Lung (tissue), 12 donors: ENCODE results near the gene EIF3F. TPM values are rescaled to one million over a fixed set of nuclear protein-coding genes. Genes with fewer than 3 reads are reported as not detected.
A peak's percentile ranks its signal among the peaks of the same experiment; 100 is the strongest.

Source experiments
- ATAC-seq: fragments of 200-7000 bp; cut with Tn5 transposase; one replicate; pipeline ENCODE4 v1.9.1; 2020; ENCODE audit warnings: moderate number of reproducible peaks; ENCODE audit not compliant: insufficient read depth, low FRiP score
- DNase-seq, 3 donors: peaks; one replicate each; pipeline ENCODE4 v3.0.0-alpha.2; 2013 to 2017
- H3K27ac ChIP-seq, 2 donors: one replicate each; pipeline ENCODE4 v1.5.1; 2013; ENCODE audit warnings: mild to moderate bottlenecking in 2 of 2, moderate library complexity in 2 of 2, control low read depth in 1 of 2, inconsistent platforms in 1 of 2, low read depth in 1 of 2, low read length in 1 of 2
- H3K27me3 ChIP-seq, 3 donors: one replicate each; pipeline ENCODE4 v1.5.1; 2013; ENCODE audit warnings: low read length in 2 of 3; ENCODE audit not compliant: control insufficient read depth in 3 of 3, insufficient read depth in 3 of 3
- H3K36me3 ChIP-seq, 4 donors: one replicate each; pipeline ENCODE4 v1.5.1; 2013; ENCODE audit warnings: low read length in 4 of 4, mild to moderate bottlenecking in 1 of 4, moderate library complexity in 1 of 4; ENCODE audit not compliant: control insufficient read depth in 4 of 4, insufficient read depth in 4 of 4
- H3K4me1 ChIP-seq, 5 donors: one replicate each; pipeline ENCODE4 v1.5.1; 2013; ENCODE audit warnings: low read length in 5 of 5, mild to moderate bottlenecking in 2 of 5, moderate library complexity in 1 of 5; ENCODE audit not compliant: control insufficient read depth in 5 of 5, insufficient read depth in 5 of 5
- H3K4me3 ChIP-seq: one replicate; pipeline ENCODE4 v1.5.1; 2013; ENCODE audit warnings: mild to moderate bottlenecking, control low read depth, moderate library complexity
- H3K9ac ChIP-seq, 2 donors: one replicate each; pipeline ENCODE4 v1.5.1; 2013; ENCODE audit warnings: low read length in 2 of 2, control low read depth in 1 of 2; ENCODE audit not compliant: insufficient read depth in 1 of 2
- H3K9me3 ChIP-seq, 4 donors: one replicate each; pipeline ENCODE4 v1.5.1; 2013; ENCODE audit warnings: low read length in 3 of 4, mild to moderate bottlenecking in 1 of 4, moderate library complexity in 1 of 4; ENCODE audit not compliant: control insufficient read depth in 4 of 4, insufficient read depth in 3 of 4
- WGBS, 2 donors: extraction: QIAGEN DNeasy Blood & Tissue Kit; methylation state at CpG; one replicate each; pipeline ENCODE4 v1.1.7; 2013; 5-methylcytosine and 5-hydroxymethylcytosine counted together
- polyA plus RNA-seq, 2 donors: library from polyadenylated mRNA; stranded (reverse); fragments of 200-250 nt; gene quantifications; one replicate each; pipeline ENCODE4 v1.2.1, GENCODE V29; 2013
- total RNA-seq, 2 donors: library from RNA; depleted of rRNA in 1 of 2; stranded (reverse); fragments of >200 nt in 1 of 2; gene quantifications; one replicate each; pipeline ENCODE4 v1.2.1, GENCODE V29; 2014 to 2021
- TF ChIP-seq, protein P1 (sequence below): IDR thresholded peaks from 2 replicates; pipeline ENCODE4 v1.5.1; 2012; ENCODE audit warnings: mild to moderate bottlenecking; ENCODE audit errors: control extremely low read depth, extremely low read depth
- donor health status: control.
- donor health status: control.
- donor health status: Bipolar disorder and iron deficiency.
- donor health status: healthy.
- donor health status: DM: yes; HTN: yes; CAD: no.

EIF3F gene
- total and polyA plus RNA-seq, 4 donors: 166 to 471 (median 234) TPM

GRCh38 chr11:8035200-8035855, 48.2 kb downstream of the EIF3F start:
- DNase-seq (peak in 2 of 3 donors; percentile 29 to 54), ATAC-seq (no peak)
- H3K36me3 ChIP-seq: no peaks in the 10 kb centered on the region
- TF ChIP-seq, protein P1, sequence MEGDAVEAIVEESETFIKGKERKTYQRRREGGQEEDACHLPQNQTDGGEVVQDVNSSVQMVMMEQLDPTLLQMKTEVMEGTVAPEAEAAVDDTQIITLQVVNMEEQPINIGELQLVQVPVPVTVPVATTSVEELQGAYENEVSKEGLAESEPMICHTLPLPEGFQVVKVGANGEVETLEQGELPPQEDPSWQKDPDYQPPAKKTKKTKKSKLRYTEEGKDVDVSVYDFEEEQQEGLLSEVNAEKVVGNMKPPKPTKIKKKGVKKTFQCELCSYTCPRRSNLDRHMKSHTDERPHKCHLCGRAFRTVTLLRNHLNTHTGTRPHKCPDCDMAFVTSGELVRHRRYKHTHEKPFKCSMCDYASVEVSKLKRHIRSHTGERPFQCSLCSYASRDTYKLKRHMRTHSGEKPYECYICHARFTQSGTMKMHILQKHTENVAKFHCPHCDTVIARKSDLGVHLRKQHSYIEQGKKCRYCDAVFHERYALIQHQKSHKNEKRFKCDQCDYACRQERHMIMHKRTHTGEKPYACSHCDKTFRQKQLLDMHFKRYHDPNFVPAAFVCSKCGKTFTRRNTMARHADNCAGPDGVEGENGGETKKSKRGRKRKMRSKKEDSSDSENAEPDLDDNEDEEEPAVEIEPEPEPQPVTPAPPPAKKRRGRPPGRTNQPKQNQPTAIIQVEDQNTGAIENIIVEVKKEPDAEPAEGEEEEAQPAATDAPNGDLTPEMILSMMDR: no peak
- H3K9me3 ChIP-seq: no peaks in the 10 kb centered on the region
- H3K27ac ChIP-seq: peak overlapping the region in 1 of 2 donors; percentile 34
- peaks cover 0 to 5% (median 0%) of the 10 kb centered on the region in 3 donors for H3K27me3 ChIP-seq
- WGBS, 2 donors: 76 to 89% methylated on average over 11 of the region's 11 CpGs
- no peak overlapping the region for H3K9ac ChIP-seq
- no peak overlapping the region for H3K4me3 ChIP-seq
- peaks cover 0 to 11% (median 2%) of the 10 kb centered on the region in 5 donors for H3K4me1 ChIP-seq

DNA sequence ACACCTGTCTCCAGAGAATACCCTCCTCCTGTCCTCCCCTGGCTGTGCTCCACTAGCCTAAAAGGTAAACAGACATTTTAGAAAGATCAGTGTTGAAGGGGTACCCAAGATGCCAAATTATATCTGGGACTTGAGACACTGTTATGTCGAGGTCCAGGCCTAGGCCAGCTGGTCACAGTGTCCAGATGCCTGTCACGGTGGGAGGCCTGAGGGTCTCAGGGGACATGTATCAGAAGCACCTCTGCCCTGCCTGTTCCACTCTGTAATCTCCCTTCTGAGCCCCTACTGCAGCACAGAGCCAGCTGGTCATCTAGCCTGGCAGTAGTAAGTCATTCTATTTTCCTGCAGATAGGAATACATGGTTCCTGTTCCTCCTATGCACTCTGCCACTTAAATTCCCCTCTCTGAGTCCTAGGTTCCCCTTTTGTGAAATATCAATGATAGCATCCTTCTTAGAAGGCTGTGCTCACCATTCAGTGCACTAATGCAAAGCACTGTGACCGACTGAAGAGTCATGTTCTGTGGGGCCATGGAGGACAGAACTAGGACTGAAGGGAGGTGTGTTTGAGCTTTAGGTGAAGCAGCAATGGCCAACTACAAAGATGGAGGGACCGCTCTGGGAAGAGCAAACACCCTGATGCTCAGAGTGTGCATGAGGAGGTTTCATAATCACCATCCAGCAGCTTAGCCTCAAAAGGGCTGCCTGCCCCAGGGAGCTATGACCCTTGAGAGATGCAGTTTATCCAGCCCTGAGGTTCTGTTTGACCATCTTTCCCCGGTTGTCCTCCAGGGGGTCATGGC, 49.1 kb downstream of the EIF3F start:
- Histone ChIP-seq H3K4me3 (no peak overlapping the region), H3K9me3 (no peaks in the 10 kb centered on the region), H3K27ac (peak overlapping the region in 1 of 2 donors; percentile 29), H3K27me3 (peaks cover 0 to 5% (median 1%) of the 10 kb centered on the region in 3 donors), H3K36me3 (no peaks in the 10 kb centered on the region), H3K4me1 (peaks cover 0 to 11% (median 2%) of the 10 kb centered on the region in 5 donors), H3K9ac (no peak overlapping the region)
- TF ChIP-seq, protein P1: no peak
- WGBS, 2 donors: 75 to 83% methylated on average over 5 of the region's 5 CpGs
- DNase-seq (no peak), ATAC-seq (no peak)

GRCh38 chr11:8036986-8037385, 49.8 kb downstream of the EIF3F start:
- peaks cover 0 to 11% (median 2%) of the 10 kb centered on the region in 5 donors for H3K4me1 ChIP-seq
- ATAC-seq: no peak
- TF ChIP-seq, protein P1: no peak
- no peaks in the 10 kb centered on the region for H3K36me3 ChIP-seq
- DNase-seq: no peak
- no peak overlapping the region for H3K27ac ChIP-seq
- H3K9me3 ChIP-seq: no peaks in the 10 kb centered on the region
- 88 to 90% methylated on average over 5 of the region's 5 CpGs for WGBS, 2 donors
- no peak overlapping the region for H3K9ac ChIP-seq
- no peak overlapping the region for H3K4me3 ChIP-seq
- peaks cover 0 to 2% (median 0%) of the 10 kb centered on the region in 3 donors for H3K27me3 ChIP-seq
